Forelimb muscle (tissue), 1 donor: ENCODE measurements around the gene ZPBP2. TPM values are rescaled to one million over a fixed set of nuclear protein-coding genes. Genes with fewer than 3 reads are reported as not detected.
"Not testable (repeated sequence)": the region's sequence is repeated elsewhere in the genome, so short reads cannot be mapped to it uniquely, and the experiment has no call there.

Source experiments
- DNase-seq: peaks from one replicate; pipeline ENCODE4 v3.0.0-alpha.2; 2013; ENCODE audit warnings: low read depth
- polyA plus RNA-seq: library from polyadenylated mRNA; unstranded; fragments of 120-200 nt; gene quantifications from one replicate; pipeline ENCODE4 v1.2.1, GENCODE V29; 2013; ENCODE audit not compliant: insufficient read length

Gene ZPBP2
- not detected for polyA plus RNA-seq

- no peak for DNase-seq
Measured at GRCh38 chr17:39867880-39868553, at the start of gene ZPBP2. ZPBP2 (plus strand) TSS chr17:39868202; CDS start chr17:39868355, 153 bp downstream.

DNA sequence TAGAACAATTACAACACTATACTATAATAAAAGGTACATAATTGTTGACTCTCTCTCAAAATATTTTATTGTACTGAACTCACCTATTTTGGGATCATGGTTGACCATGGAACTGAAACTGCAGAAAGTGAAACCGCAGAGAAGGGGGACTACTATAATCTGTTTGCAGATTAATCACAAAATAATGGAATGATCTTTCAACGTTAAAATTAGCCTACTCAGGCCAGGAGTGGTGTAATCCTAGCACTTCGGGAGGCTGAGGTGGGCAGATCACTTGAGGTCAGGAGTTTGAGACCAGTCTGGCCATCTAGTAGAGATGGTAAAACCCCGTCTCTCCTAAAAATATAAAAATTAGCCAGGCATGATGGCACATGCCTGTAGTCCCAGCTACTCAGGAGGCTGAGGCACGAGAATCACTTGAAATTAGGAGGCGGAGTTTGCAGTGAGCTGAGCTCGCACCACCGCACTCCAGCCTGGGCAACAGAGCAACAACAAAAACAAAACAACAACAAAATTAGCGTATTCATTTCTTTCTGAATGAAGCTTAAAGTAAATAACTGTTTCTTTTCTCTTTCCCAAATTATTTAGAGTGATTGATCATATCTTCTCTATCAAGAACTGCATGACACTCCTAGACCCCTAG, 49.5 kb upstream of the ZPBP2 start:
- DNase-seq, result no peak

- no peak for DNase-seq
Measured at GRCh38 chr17:39820541-39820940, 47.5 kb upstream of the ZPBP2 start.

DNA sequence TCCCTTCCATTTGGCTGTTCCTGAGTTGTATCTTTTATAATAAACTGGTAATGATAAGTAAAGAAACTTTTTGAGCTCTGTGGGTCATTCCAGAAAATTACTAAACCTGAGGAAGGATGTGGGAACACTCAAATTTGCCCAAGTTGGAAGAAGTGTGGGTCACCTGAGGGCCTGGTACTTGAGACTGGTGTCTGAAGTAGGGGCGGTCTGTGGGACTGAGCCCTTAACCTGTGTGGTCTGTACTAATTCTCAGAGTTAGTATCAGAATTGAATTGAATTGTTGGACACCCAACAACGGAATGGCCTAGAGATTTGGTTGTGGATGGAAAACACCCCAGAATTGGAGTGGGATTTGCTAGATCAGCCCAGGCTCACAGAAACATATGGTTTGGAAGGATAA, 47.0 kb upstream of the ZPBP2 start:
- no peak for DNase-seq

DNA sequence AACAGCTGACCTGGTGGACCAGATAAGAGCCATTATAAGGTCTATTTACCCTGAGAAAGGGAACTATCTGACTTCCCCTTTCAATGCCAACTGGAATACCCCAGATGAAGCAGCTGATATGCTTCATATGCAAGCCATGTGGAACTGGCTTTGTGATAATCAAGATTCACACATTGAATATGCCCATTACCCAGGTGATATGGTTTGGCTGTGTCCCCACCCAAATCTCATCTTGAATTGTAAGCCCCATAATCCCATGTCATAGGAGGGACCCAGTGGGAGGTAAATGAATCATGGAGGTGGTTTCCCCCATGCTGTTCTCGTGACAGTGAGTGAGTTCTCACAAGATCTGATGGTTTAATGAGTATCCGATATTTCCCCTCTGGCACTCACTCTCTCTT, 46.0 kb upstream of the ZPBP2 start:
- DNase-seq, result no peak

DNA sequence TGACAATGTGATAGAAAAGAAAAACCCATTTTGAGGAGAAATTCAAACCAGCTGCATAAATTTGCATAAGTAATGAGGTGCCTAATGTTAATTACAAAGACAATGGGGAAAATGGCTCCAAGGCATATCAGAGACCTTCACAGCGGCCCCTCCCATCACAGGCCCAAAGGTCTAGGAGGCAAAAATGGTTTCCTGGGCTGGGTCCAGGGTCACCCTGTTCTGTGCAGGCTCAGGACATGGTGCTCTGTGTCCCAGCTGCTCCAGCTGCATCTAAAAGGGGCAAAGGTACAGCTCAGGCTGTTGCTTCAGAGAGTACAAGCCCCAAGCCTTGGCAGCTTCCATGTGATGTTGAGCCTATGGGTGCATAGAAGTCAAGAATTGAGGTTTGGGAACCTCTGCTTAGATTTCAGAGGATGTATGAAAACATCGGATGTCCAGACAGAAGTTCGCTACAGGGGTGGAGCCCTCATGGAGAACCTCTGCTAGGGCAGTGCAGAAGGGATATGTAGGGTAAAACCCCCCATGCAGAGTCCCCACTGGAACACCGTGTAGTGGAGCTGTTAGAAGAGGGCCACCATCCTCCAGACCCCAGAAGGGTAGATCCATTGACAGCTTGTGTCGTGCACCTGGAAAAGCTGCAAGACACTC, 44.5 kb upstream of the ZPBP2 start:
- DNase-seq, result no peak

DNA sequence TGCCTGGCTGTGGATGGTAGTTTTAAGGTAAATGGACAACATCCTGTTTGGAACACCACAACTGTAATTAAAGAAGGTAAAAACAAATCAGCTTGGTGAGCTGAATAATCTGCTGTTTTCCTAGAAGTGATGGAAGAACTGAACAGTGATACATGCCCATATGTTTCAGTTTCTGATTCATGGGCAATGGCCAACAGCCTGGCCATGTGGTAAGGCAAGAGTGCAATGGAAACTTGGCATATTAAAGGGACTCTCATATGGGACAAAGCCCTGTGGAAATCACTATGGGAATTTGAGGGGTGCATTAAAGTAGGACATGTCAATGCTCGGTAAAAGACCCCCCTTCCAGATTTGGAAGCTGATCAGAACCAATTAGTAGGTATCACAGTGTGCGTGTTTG, 41.7 kb upstream of the ZPBP2 start:
- DNase-seq, result no peak

- no peak for DNase-seq
Measured at GRCh38 chr17:39828443-39828842, 39.6 kb upstream of the ZPBP2 start.

DNA sequence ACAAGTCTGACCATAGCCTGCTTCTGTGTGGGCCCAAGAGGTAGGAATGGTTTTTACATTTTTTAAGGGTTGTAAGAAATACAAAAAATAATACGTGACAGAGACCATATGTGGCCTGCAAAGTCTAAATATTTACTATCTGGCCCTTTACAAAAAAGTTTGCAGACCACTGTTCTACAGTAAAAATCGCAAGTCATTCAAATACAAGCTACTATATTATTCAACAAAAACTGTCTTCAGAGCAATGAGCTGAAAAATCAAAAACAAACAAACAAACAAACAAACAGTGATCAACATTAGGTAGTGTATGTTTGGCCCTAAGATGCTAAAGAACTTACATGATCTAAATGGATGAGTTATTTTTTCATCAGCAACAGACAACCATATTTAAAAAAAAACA, 36.4 kb upstream of the ZPBP2 start:
- DNase-seq, result no peak

- DNase-seq, result no peak
Measured at GRCh38 chr17:39834017-39834416, 34.0 kb upstream of the ZPBP2 start.

DNA sequence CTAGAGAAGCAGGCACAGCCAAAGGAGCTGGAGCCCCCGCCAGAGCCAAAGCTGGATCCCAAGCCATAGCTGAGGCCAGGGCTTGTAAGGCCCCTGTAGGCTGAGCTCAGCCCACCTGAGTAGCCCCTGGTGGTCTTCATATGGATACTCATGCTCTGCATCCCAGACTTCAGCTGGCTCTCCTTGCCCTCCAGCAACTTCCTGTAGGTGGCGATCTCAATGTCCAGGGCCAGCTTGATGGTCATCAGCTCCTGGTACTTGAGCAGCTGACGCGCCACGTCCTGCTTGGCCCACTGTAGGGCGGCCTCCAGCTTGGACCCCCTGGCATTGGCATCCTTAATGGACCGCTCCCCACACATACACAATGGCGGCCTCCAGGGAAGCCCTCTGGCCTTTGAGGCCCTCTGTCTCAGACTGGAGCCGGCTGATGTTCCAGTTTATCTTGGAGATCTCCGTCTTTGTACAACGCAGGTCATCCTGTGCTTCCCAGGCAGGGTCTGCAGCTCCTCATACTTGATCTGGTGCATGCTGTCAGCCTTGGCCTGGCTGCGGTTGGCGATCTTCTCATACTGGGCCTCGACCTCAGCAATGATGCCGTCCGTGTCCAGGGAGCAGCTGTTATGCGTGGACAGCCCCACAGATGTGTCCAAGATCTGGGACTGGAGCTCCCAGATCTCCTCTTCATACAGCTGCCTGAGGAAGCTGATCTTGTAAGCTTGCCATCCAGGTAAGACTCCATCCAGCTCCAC, 32.8 kb upstream of the ZPBP2 start:
- no peak for DNase-seq

DNA sequence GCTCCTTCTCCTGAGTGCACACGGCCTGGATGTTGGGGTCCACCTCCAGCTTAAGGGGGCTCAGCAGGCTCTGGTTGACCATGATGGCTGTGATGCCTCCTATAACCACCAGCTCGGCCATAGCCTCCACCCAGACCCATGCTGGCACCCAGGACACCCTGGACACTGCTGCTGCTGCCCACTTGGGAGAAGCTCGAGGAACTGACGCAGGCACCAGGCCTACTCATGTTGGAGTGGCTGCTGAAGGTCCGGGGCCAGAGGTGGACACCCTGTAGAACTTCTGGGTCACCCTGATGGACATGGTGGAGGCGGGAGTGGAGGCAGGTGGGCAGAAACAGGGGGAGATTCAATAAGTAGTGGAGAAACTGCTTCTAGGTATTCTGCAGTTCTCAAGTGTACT, 31.9 kb upstream of the ZPBP2 start:
- DNase-seq, result no peak

- DNase-seq, result no peak
Measured at GRCh38 chr17:39838057-39838456, 29.9 kb upstream of the ZPBP2 start.

GRCh38 chr17:39838784-39839183, 29.2 kb upstream of the ZPBP2 start:
- no peak for DNase-seq

DNA sequence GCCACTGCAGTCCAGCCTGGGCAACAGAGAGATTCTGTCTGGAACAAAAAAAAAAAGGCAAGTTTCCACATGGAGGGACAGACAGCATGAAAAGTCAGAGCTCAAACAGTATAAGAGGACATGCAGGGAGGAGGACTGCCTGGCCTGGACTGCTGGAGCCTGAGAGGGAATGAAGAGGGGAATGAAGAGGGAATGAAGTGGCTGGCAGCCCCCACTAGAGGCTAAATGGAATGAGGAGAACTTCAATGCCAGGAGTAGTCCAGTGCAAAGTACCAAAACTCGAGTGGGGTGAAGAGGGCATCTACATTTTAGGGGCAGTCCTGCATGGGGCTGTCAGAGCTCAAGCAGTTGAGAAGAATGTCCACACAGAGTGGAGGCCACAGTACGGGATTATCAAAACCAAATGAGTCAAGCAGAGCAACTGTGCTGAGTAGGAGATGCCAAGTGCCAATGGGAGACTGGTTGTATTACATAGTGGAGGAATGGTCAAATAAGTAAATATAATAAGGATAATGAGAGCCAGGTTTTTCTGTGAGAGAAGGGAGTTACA, 26.8 kb upstream of the ZPBP2 start:
- DNase-seq, result no peak

DNA sequence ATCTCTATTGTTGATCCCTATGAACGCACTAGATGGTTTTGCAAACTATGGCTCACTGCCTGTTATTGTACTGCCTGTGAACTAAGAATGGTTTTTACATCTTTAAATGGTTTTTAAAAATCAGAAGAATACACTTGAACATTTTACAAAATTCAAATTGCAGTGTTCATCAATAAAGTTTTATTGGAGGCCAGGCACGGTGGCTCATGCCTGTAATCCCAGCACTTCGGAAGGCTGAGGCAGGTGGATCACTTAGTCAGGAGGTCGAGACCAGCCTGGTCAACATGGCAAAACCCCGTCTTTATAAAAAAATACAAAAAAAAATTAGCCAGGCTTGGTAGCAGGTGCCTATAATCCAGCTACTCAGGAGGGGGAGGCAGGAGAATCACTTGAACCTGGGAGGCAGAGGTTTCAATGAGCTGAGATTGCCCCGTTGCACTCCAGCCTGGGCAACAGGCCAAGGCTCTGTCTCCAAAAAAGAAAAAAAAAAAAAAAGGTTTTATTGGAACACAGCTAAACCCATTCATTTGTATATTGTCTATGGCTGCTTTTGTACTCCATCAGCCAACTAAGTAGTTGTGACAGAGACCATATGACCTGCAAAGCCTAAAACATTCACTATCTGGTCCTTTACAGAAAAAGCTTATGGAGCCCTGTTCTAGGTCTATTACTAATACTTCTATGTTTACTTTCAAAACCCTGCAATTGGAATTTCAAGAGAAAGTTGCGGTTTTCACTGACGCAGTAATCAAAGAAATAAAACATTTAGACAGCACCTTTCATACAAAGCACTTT, 22.8 kb upstream of the ZPBP2 start:
- no peak for DNase-seq

- no peak for DNase-seq
Measured at GRCh38 chr17:39846205-39846604, 21.8 kb upstream of the ZPBP2 start.

DNA sequence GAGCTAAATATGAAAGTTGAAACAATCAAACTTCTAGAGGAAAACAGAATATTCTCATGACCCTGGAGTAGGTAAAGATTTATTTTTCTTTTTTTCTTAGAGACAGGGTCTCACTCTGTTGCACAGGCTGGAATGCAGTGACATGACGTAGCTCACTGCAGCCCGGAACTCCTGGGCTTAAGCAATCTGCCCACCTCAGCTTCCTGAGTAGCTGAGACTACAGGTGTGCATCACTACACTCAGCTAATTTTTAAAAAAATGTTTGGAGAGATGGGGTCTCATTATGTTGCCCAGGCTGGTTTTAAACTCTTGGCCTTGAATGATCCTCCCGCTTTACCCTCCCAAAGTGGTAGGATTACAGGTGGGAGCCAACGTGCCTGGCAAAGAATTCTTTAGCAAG, 19.4 kb upstream of the ZPBP2 start:
- no peak for DNase-seq

GRCh38 chr17:39850186-39850585, 17.8 kb upstream of the ZPBP2 start:
- not testable (repeated sequence) for DNase-seq

DNA sequence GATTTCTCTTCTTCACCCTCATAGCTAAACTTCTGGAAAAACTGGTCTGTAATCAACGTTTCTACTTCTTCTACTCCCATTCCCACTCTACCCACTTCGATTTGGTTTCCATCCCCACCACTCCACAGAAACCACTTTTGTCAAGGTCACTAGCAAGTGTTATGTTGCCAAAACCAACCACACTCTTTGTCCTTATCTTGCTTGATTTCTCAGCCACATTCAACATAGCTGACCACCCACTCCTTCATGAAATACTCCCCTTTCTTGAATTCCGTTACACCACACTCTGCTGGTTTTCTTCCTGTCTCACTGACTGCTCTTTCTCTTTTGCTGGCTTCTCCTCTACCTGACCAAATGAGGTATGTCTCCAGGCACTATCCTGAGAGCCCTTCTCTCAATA, 15.8 kb upstream of the ZPBP2 start:
- DNase-seq, result no peak

- no peak for DNase-seq
Measured at GRCh38 chr17:39854909-39855308, 13.1 kb upstream of the ZPBP2 start.
